HepG2 (cell line): ENCODE measurements around the gene TAF5. TPM values are rescaled to one million over a fixed set of nuclear protein-coding genes. Genes with fewer than 3 reads are reported as not detected.

ENCODE experiments used
- ARID5B ChIP-seq: IDR thresholded peaks from 2 replicates; pipeline ENCODE4 v1.4.0; 2020; ENCODE audit warnings: mild to moderate bottlenecking, missing genetic modification reagents
- FOXK2 ChIP-seq: fragments of 450-650 bp; IDR thresholded peaks from 2 replicates; pipeline ENCODE4 v1.6.1; 2016
- HDAC2 ChIP-seq: sonication (generic); formaldehyde crosslinking; IDR thresholded peaks from 2 replicates; pipeline ENCODE4 v1.4.0; 2020; ENCODE audit warnings: missing genetic modification reagents
- KLF6 ChIP-seq: IDR thresholded peaks from 2 replicates; pipeline ENCODE4 v1.8.0; 2016; ENCODE audit warnings: missing biosample characterization, missing genetic modification reagents
- ONECUT2 ChIP-seq: sonication (generic); formaldehyde crosslinking; IDR thresholded peaks from 2 replicates; pipeline ENCODE4 v1.4.0; 2020; ENCODE audit warnings: missing genetic modification reagents
- SP2 ChIP-seq: sonication (generic); formaldehyde crosslinking; IDR thresholded peaks from 2 replicates; pipeline ENCODE4 v1.5.1; 2020; ENCODE audit warnings: mild to moderate bottlenecking, missing genetic modification reagents
- TEAD3 ChIP-seq: optimal IDR thresholded peaks from 2 replicates; pipeline ENCODE3; 2016; ENCODE audit warnings: borderline replicate concordance
- ZBTB1 ChIP-seq: sonication (generic); formaldehyde crosslinking; IDR thresholded peaks from 2 replicates; pipeline ENCODE4 v1.4.0; 2020; ENCODE audit warnings: missing genetic modification reagents, borderline replicate concordance
- ZBTB46 ChIP-seq: sonication (generic); formaldehyde crosslinking; IDR thresholded peaks from 2 replicates; pipeline ENCODE4 v1.4.0; 2020; ENCODE audit warnings: mild to moderate bottlenecking, missing genetic modification reagents, borderline replicate concordance
- ZNF124 ChIP-seq: sonication (generic); formaldehyde crosslinking; IDR thresholded peaks from 2 replicates; pipeline ENCODE4 v1.4.0; 2020; ENCODE audit warnings: missing genetic modification reagents
- ZNF569 ChIP-seq: sonication (generic); formaldehyde crosslinking; IDR thresholded peaks from 2 replicates; pipeline ENCODE4 v1.5.0; 2020; ENCODE audit warnings: mild to moderate bottlenecking, missing genetic modification reagents, moderate library complexity, borderline replicate concordance
- ZNF768 ChIP-seq: sonication (generic); formaldehyde crosslinking; IDR thresholded peaks from 2 replicates; pipeline ENCODE4 v1.4.0; 2020; ENCODE audit warnings: missing genetic modification reagents
- polyA plus RNA-seq, 8 experiments: library from polyadenylated mRNA; depleted of rRNA in 3 of 8; stranded (reverse) in 7 of 8; unstranded in 1 of 8; fragments of >200 nt; fragmentation: Illumina TruSeq in 4 of 8; extraction: Trizol in 4 of 8; gene quantifications; 2 replicates each; pipeline versions ENCODE4 v1.2.1 to v1.2.3, GENCODE V29; 2011 to 2016; ENCODE audit warnings: low read depth in 4 of 8, missing spikeins in 1 of 8, mixed read lengths in 1 of 8; ENCODE audit not compliant: insufficient read depth in 1 of 8
- total RNA-seq, 5 experiments: library from RNA; depleted of rRNA; stranded (reverse); fragments of >200 nt; fragmentation: Illumina TruSeq; extraction: Trizol; gene quantifications; 2 replicates each; pipeline ENCODE4 v1.2.3, GENCODE V29; 2016; ENCODE audit warnings: low read depth in 1 of 5
- TF ChIP-seq, protein P1 (sequence below): sonication (generic); formaldehyde crosslinking; IDR thresholded peaks from 2 replicates; pipeline ENCODE4 v1.8.0; 2022; ENCODE audit warnings: mild to moderate bottlenecking, missing genetic modification reagents, borderline replicate concordance
- TF ChIP-seq, protein P2 (sequence below): sonication (generic); formaldehyde crosslinking; IDR thresholded peaks from 2 replicates; pipeline ENCODE4 v1.5.0; 2020; ENCODE audit warnings: mild to moderate bottlenecking, missing genetic modification reagents, borderline replicate concordance
- TF ChIP-seq, protein P3 (sequence below): sonication (generic); formaldehyde crosslinking; IDR thresholded peaks from 2 replicates; pipeline ENCODE4 v1.5.1; 2020; ENCODE audit warnings: mild to moderate bottlenecking, missing genetic modification reagents, moderate library complexity

TAF5 gene
- total and polyA plus RNA-seq, 2 of the 13 experiments (the other 11 are each of a cell fraction or from before 2014, with no cell fraction given), result 3.8 to 8.7 TPM

- TF ChIP-seq, protein P1, sequence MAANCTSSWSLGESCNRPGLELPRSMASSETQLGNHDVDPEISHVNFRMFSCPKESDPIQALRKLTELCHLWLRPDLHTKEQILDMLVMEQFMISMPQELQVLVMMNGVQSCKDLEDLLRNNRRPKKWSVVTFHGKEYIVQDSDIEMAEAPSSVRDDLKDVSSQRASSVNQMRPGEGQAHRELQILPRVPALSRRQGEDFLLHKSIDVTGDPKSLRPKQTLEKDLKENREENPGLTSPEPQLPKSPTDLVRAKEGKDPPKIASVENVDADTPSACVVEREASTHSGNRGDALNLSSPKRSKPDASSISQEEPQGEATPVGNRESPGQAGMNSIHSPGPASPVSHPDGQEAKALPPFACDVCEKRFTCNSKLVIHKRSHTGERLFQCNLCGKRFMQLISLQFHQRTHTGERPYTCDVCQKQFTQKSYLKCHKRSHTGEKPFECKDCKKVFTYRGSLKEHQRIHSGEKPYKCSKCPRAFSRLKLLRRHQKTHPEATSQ (CRISPR knock-in tag), result no peak
- no peak for TF ChIP-seq SP2 (CRISPR knock-in tag)
- peak; percentile 21; the same call in 1 of the 2 replicates for TF ChIP-seq ARID5B (CRISPR knock-in tag)
- TF ChIP-seq ZNF768 (CRISPR knock-in tag), result no peak; the same call in 1 of the 2 replicates
- TF ChIP-seq FOXK2, result no peak
- TF ChIP-seq, protein P2, sequence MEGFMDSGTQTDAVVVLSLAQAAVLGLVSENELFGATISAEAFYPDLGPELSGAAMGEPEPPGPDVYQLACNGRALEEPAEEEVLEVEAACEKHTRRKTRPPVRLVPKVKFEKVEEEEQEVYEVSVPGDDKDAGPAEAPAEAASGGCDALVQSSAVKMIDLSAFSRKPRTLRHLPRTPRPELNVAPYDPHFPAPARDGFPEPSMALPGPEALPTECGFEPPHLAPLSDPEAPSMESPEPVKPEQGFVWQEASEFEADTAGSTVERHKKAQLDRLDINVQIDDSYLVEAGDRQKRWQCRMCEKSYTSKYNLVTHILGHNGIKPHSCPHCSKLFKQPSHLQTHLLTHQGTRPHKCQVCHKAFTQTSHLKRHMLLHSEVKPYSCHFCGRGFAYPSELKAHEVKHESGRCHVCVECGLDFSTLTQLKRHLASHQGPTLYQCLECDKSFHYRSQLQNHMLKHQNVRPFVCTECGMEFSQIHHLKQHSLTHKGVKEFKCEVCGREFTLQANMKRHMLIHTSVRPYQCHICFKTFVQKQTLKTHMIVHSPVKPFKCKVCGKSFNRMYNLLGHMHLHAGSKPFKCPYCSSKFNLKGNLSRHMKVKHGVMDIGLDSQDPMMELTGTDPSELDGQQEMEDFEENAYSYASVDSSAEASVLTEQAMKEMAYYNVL (CRISPR knock-in tag), result peak; percentile 55; the same call in 1 of the 2 replicates
- no peak for TF ChIP-seq ZBTB1 (CRISPR knock-in tag)
- TF ChIP-seq ONECUT2 (CRISPR knock-in tag), result no peak
- TF ChIP-seq, protein P3, sequence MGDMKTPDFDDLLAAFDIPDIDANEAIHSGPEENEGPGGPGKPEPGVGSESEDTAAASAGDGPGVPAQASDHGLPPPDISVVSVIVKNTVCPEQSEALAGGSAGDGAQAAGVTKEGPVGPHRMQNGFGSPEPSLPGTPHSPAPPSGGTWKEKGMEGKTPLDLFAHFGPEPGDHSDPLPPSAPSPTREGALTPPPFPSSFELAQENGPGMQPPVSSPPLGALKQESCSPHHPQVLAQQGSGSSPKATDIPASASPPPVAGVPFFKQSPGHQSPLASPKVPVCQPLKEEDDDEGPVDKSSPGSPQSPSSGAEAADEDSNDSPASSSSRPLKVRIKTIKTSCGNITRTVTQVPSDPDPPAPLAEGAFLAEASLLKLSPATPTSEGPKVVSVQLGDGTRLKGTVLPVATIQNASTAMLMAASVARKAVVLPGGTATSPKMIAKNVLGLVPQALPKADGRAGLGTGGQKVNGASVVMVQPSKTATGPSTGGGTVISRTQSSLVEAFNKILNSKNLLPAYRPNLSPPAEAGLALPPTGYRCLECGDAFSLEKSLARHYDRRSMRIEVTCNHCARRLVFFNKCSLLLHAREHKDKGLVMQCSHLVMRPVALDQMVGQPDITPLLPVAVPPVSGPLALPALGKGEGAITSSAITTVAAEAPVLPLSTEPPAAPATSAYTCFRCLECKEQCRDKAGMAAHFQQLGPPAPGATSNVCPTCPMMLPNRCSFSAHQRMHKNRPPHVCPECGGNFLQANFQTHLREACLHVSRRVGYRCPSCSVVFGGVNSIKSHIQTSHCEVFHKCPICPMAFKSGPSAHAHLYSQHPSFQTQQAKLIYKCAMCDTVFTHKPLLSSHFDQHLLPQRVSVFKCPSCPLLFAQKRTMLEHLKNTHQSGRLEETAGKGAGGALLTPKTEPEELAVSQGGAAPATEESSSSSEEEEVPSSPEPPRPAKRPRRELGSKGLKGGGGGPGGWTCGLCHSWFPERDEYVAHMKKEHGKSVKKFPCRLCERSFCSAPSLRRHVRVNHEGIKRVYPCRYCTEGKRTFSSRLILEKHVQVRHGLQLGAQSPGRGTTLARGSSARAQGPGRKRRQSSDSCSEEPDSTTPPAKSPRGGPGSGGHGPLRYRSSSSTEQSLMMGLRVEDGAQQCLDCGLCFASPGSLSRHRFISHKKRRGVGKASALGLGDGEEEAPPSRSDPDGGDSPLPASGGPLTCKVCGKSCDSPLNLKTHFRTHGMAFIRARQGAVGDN, result peak; percentile 94
- TF ChIP-seq ZBTB46, result no peak
- 0 out of 2 replicates have a peak, but pooled peaks have one; percentile 14 for TF ChIP-seq HDAC2 (CRISPR knock-in tag)
- no peak for TF ChIP-seq ZNF569
- no peak; the same call in 1 of the 2 replicates for TF ChIP-seq KLF6 (CRISPR knock-in tag)
- peak; percentile 42; the same call in 1 of the 2 replicates for TF ChIP-seq ZNF124 (CRISPR knock-in tag)
- TF ChIP-seq TEAD3 (CRISPR knock-in tag), result no peak
Observed at GRCh38 chr10:103350517-103351260, 17.1 kb upstream of the TAF5 start, which contains the start of gene PCGF6 (continued).
